Smooth muscle cell of the coronary artery (primary cell): ENCODE results near the gene P2RX1. TPM values are rescaled to one million over a fixed set of nuclear protein-coding genes. Genes with fewer than 3 reads are reported as not detected.

ENCODE experiments used
- total RNA-seq: library from RNA; depleted of rRNA; stranded (reverse); fragments of >200 nt; gene quantifications from 2 replicates; pipeline ENCODE4 v1.2.3, GENCODE V29; 2014; ENCODE audit warnings: low replicate concordance

P2RX1 gene
- total RNA-seq = under 0.01 and 1.3 TPM in 2 replicates

GRCh38 chr17:3915995-3916696 lies at the start of gene P2RX1:
Gene P2RX1, minus strand, starts transcription at chr17:3916465. Its CDS starts 240 bp downstream, at chr17:3916225.

GRCh38 chr17:3964203-3965117 lies 48.2 kb upstream of the P2RX1 start, which contains the start of gene ATP2A3:
Gene ATP2A3, minus strand, starts transcription at chr17:3964437. Its CDS starts 146 bp downstream, at chr17:3964291.

GRCh38 chr17:3893003-3893719 lies 23.1 kb downstream of the P2RX1 start, which contains the start of gene CAMKK1:
Gene CAMKK1, minus strand, starts transcription at chr17:3893053. Its CDS starts 7,366 bp downstream, at chr17:3885687.

Other genes starting within 250 kb of the P2RX1 start
- 81.9 and 210 TPM in 2 replicates for gene TAX1BP3, start 247.9 kb downstream of the P2RX1 start, total RNA-seq
- gene EMC6, start 247.7 kb downstream of the P2RX1 start, total RNA-seq = 4.9 and 18.9 TPM in 2 replicates
- 0.38 TPM in 1 of 2 replicates, not detected in the other for gene P2RX5, start 220.3 kb downstream of the P2RX1 start, total RNA-seq
- gene HASPIN, start 192.6 kb downstream of the P2RX1 start, total RNA-seq = 0.23 and 1.8 TPM in 2 replicates
- 15.4 and 23.8 TPM in 2 replicates for gene ITGAE, start 115.3 kb downstream of the P2RX1 start, total RNA-seq
- 10.5 and 15.7 TPM in 2 replicates for gene NCBP3, start 70.2 kb downstream of the P2RX1 start, total RNA-seq
- 2.3 and 5.6 TPM in 2 replicates for gene CAMKK1, start 23.4 kb downstream of the P2RX1 start, total RNA-seq
- 2.6 and 2.7 TPM in 2 replicates for gene ATP2A3, start 48.0 kb upstream of the P2RX1 start, total RNA-seq
- gene ZZEF1, start 226.6 kb upstream of the P2RX1 start, total RNA-seq = 17.7 and 20.5 TPM in 2 replicates
- gene CYB5D2, start 226.7 kb upstream of the P2RX1 start, total RNA-seq = 38.9 and 51.6 TPM in 2 replicates